GM12878 (cell line): ENCODE data around the gene HDDC2.

Experiments used
- CBX5 ChIP-seq: sonication (generic); IDR thresholded peaks from 2 replicates; pipeline ENCODE4 v1.6.1; 2016; ENCODE audit warnings: low read depth, moderate library complexity, mild to moderate bottlenecking, inconsistent platforms
- CEBPB ChIP-seq, 2 experiments: fragments of 150-350 bp in 1 of 2; IDR thresholded peaks; 2 replicates each; pipeline ENCODE4 v1.6.1; 2012 to 2014; ENCODE audit warnings: low read depth in 2 of 2, low read length in 2 of 2, borderline replicate concordance in 1 of 2, inconsistent platforms in 1 of 2
- CEBPZ ChIP-seq: fragments of 150-350 bp; IDR thresholded peaks from 2 replicates; pipeline ENCODE4 v1.6.1; 2016; ENCODE audit warnings: low read depth, low read length
- CHD1 ChIP-seq: IDR thresholded peaks from 2 replicates; pipeline ENCODE4 v1.6.1; 2012; ENCODE audit warnings: low read depth, low read length, improper control_type of control experiment
- CTCF ChIP-seq, 3 experiments: IDR thresholded peaks in 2 of 3; conservative IDR thresholded peaks in 1 of 3; 2 replicates each; pipeline ENCODE4 v1.5.1; 2011; ENCODE audit warnings: low read depth in 3 of 3, low read length in 3 of 3, mild to moderate bottlenecking in 3 of 3, control low read depth in 2 of 3, moderate library complexity in 2 of 3, inconsistent platforms in 1 of 3, mixed read lengths in 1 of 3; ENCODE audit not compliant: control insufficient read depth in 2 of 3, insufficient read depth in 1 of 3; ENCODE audit errors: extremely low read depth in 1 of 3
- EP300 ChIP-seq, 2 experiments: fragments of 150-350 bp in 1 of 2; IDR thresholded peaks; 2 replicates each; pipeline ENCODE4 v1.6.1; 2011 to 2012; ENCODE audit warnings: low read depth in 2 of 2, low read length in 2 of 2, borderline replicate concordance in 1 of 2, improper control_type of control experiment in 1 of 2, inconsistent platforms in 1 of 2; ENCODE audit not compliant: control insufficient read depth in 1 of 2
- EZH2 ChIP-seq: IDR thresholded peaks from 2 replicates; pipeline ENCODE4 v1.6.1; 2012; ENCODE audit warnings: low read depth, mild to moderate bottlenecking, control low read depth, inconsistent platforms, low read length, borderline replicate concordance; ENCODE audit not compliant: control insufficient read depth
- MEF2A ChIP-seq: IDR thresholded peaks from 2 replicates; pipeline ENCODE4 v1.6.1; 2011; ENCODE audit warnings: low read depth, mild to moderate bottlenecking, low read length, moderate library complexity; ENCODE audit not compliant: insufficient read depth
- PBX3 ChIP-seq: IDR thresholded peaks from 2 replicates; pipeline ENCODE4 v1.6.1; 2011; ENCODE audit warnings: mild to moderate bottlenecking, low read depth, low read length, moderate library complexity; ENCODE audit not compliant: insufficient replicate concordance
- POLR2AphosphoS5 ChIP-seq: IDR thresholded peaks from 2 replicates; pipeline ENCODE4 v1.6.1; 2011; ENCODE audit warnings: mild to moderate bottlenecking, low read length, inconsistent platforms
- REST ChIP-seq: IDR thresholded peaks from 2 replicates; pipeline ENCODE4 v1.6.1; 2012; ENCODE audit warnings: mild to moderate bottlenecking, low read depth, low read length

GRCh38 chr6:125258651-125259353 lies 43.0 kb downstream of the HDDC2 start:
- no peak for TF ChIP-seq CTCF (IDR thresholded peaks at IDR 0.05 in 2 of 3, conservative IDR thresholded peaks at IDR 0.05 in 1 of 3; ENCODE audit: control insufficient read depth in 2 of 3, extremely low read depth in 1 of 3, insufficient read depth in 1 of 3, low read depth in 3 of 3, low read length in 3 of 3)
- no peak for TF ChIP-seq REST
- TF ChIP-seq POLR2AphosphoS5 = no peak
- TF ChIP-seq CHD1 = no peak
- no peak for TF ChIP-seq CBX5
- no peak for TF ChIP-seq MEF2A
- TF ChIP-seq EZH2 = no peak
- TF ChIP-seq CEBPZ = no peak
- TF ChIP-seq CEBPB (IDR thresholded peaks at IDR 0.05; ENCODE audit: borderline replicate concordance in 1 of 2, low read depth in 2 of 2, low read length in 2 of 2) = no peak
- TF ChIP-seq EP300 (IDR thresholded peaks at IDR 0.05; ENCODE audit: borderline replicate concordance in 1 of 2, control insufficient read depth in 1 of 2, low read depth in 2 of 2, low read length in 2 of 2) = 0 out of 4 replicates have a peak, but pooled peaks of 1 of the 2 experiments have one; percentile 27
- TF ChIP-seq PBX3 = no peak
